AG04450 (cell line): ENCODE results near the gene EEPD1. TPM values are rescaled to one million over a fixed set of nuclear protein-coding genes. Genes with fewer than 3 reads are reported as not detected.

ENCODE experiments used
- CTCF ChIA-PET: fragments of 300-600, 350-600 bp; formaldehyde crosslinking; extraction: SDS; loops from one replicate; lab custom pipeline; 2022; ENCODE audit warnings: antibody characterized with exemption, inconsistent platforms; lab: Charles Lee
- POLR2A ChIA-PET: fragments of 350-600 bp; formaldehyde crosslinking; extraction: SDS; loops from one replicate; lab custom pipeline; 2021; ENCODE audit warnings: antibody characterized with exemption, inconsistent platforms; lab: Yijun Ruan, JAX
- DNase-seq: peaks from one replicate; pipeline ENCODE4 v3.0.0-alpha.2; 2011; ENCODE audit warnings: low read depth, low spot score
- H3K27ac ChIP-seq: one replicate; pipeline ENCODE4 v1.5.1; 2012; ENCODE audit warnings: low read depth, low read length, control low read depth
- H3K27me3 ChIP-seq: one replicate; pipeline ENCODE4 v1.6.0; 2012; ENCODE audit warnings: low read length; ENCODE audit not compliant: control insufficient read depth, insufficient read depth
- H3K4me3 ChIP-seq: 2 replicates; pipeline ENCODE4 v1.5.1; 2011; ENCODE audit warnings: mild to moderate bottlenecking, low read depth, low read length, control low read depth
- H3K9me3 ChIP-seq: 2 replicates; pipeline ENCODE4 v1.5.1; 2012; ENCODE audit warnings: low read length; ENCODE audit not compliant: control insufficient read depth, insufficient read depth
- polyA plus RNA-seq: library from polyadenylated mRNA; depleted of rRNA; stranded (reverse); fragments of >200 nt; gene quantifications from 2 replicates; pipeline ENCODE4 v1.2.3, GENCODE V29; 2011
- TF ChIP-seq, protein P1 (sequence below): IDR thresholded peaks from 2 replicates; pipeline ENCODE4 v1.5.1; 2011; ENCODE audit warnings: low read depth, low read length, control low read depth, inconsistent platforms

The EEPD1 gene
- polyA plus RNA-seq, 1 experiment, result 21.1 TPM

DNA sequence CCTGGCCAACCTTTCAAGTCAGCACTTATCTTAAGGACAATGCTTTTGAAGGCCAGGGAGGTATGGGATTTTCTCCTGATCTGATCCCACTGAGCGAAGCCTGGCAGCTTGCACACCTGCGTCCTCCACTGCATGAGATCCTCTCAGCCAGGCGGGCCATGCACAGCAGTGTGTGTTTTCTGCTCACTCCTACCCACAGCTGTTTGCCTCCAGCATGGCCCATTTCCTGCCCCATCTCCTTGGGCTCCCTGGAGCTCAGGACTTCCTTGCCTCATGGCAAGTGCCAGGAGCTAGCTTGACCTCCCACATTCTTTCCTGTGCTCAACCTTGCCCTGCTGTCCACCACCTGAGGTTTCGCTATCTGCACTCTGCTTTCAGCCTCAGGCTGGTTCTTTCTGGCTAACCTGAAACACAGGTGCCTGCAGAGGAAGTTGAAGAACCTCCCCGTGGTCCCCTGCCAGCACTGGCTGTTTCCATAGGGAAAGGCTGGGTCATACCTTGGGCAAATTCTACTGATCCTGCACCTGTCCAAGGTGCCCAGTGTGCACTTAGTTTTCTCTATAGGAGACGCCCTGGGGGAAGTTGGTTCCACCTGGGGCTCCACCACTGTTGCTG, 43.9 kb upstream of the EEPD1 start:
- POLR2A ChIA-PET, result no interaction called here
- Histone ChIP-seq H3K4me3 (no peak overlapping the region), H3K27ac (no peak overlapping the region), H3K27me3 (no peaks in the 10 kb centered on the region), H3K9me3 (peaks cover 4% of the 10 kb centered on the region; the same call in 1 of the 2 replicates)
- TF ChIP-seq, protein P1, sequence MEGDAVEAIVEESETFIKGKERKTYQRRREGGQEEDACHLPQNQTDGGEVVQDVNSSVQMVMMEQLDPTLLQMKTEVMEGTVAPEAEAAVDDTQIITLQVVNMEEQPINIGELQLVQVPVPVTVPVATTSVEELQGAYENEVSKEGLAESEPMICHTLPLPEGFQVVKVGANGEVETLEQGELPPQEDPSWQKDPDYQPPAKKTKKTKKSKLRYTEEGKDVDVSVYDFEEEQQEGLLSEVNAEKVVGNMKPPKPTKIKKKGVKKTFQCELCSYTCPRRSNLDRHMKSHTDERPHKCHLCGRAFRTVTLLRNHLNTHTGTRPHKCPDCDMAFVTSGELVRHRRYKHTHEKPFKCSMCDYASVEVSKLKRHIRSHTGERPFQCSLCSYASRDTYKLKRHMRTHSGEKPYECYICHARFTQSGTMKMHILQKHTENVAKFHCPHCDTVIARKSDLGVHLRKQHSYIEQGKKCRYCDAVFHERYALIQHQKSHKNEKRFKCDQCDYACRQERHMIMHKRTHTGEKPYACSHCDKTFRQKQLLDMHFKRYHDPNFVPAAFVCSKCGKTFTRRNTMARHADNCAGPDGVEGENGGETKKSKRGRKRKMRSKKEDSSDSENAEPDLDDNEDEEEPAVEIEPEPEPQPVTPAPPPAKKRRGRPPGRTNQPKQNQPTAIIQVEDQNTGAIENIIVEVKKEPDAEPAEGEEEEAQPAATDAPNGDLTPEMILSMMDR, result no peak
- CTCF ChIA-PET, result no interaction called here
- no peak for DNase-seq

DNA sequence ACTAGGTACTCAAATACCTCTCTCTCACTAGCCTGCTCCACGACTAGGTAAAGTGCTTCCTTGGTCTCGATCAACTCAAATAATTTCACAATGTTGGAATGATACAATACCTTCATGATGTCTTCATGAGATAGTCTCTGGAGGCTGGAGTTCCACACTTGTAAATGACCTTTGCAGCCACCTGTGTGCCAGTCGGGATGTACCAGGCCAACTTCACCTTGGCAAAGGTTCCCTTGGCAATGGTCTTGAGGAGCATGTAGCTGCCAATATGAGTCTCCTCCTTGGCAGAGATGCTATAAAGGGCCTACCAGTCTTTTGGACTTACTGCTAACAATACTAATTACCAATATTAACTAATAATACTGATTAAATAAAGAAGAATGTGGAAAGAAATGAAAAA, 42.5 kb upstream of the EEPD1 start:
- no peaks in the 10 kb centered on the region for H3K27me3 ChIP-seq
- no peak overlapping the region for H3K4me3 ChIP-seq
- TF ChIP-seq, protein P1, result no peak
- CTCF ChIA-PET, result interaction anchor here (1.2 kb wide), 1 partner anchor 18 kb away, joined by 3 read pairs; no protein-coding TSS in a partner anchor
- H3K27ac ChIP-seq, result no peak overlapping the region
- POLR2A ChIA-PET, result no interaction called here
- DNase-seq, result no peak
- H3K9me3 ChIP-seq, result peaks cover 4% of the 10 kb centered on the region; the same call in 1 of the 2 replicates

DNA sequence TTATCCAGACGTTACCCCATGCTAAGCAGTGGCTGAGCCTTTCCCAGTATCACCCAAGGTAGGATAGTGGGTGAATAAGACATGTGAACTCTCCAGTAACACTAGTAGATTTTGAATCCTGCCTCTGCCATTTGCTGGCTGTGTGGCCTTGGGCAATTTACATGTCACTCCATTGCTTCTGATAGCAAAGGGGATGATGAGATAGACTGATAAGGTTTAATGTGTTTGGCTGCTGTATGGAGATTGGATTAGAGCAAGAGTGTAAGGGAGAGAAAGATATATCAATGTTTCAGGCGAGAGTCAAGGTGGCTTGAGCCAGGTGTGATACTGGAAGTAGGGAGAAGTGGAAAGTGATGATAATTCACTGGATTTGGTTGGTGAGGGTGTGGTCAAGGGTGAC, 40.1 kb upstream of the EEPD1 start:
- Histone ChIP-seq H3K27ac (no peak overlapping the region), H3K27me3 (no peaks in the 10 kb centered on the region), H3K4me3 (no peak overlapping the region), H3K9me3 (peaks cover 4% of the 10 kb centered on the region; the same call in 1 of the 2 replicates)
- ChIA-PET POLR2A (no interaction called here), CTCF (no interaction called here)
- DNase-seq, result no peak
- TF ChIP-seq, protein P1, result no peak

DNA sequence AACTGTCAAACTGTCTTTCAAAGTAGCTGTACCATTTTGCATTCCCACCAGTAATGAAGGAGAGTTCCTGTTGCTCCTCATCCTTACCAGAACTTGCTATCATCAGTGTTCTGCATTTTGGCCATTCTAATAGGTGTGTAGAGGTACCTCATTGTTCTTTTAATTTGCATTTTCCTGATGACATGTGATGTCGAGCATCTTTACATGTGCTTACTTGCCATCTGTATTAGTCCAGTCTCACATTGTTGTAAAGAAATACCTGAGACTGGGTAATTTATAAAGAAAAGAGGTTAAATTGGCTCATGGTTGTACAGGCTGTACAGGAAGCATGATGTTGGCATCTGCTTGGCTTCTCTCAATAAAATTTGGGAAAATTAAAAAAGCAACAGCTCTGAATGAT, 38.7 kb upstream of the EEPD1 start:
- H3K27me3 ChIP-seq, result no peaks in the 10 kb centered on the region
- DNase-seq, result no peak
- no peak overlapping the region for H3K27ac ChIP-seq
- TF ChIP-seq, protein P1, result no peak
- no peak overlapping the region for H3K4me3 ChIP-seq
- no peaks in the 10 kb centered on the region for H3K9me3 ChIP-seq
- ChIA-PET CTCF (interaction anchor here (2.5 kb wide), 1 partner anchor 15 kb away, joined by 10 read pairs; no protein-coding TSS in a partner anchor), POLR2A (no interaction called here)
